AG20443 (cell line): Measurements from ENCODE around the gene TLE4.
"Not testable (repeated sequence)": the region's sequence is repeated elsewhere in the genome, so short reads cannot be mapped to it uniquely, and the experiment has no call there.

ENCODE experiments used
- DNase-seq: peaks from one replicate; pipeline ENCODE4 v3.0.0; 2012; ENCODE audit warnings: low spot score, mixed read lengths

TLE4 gene

DNA sequence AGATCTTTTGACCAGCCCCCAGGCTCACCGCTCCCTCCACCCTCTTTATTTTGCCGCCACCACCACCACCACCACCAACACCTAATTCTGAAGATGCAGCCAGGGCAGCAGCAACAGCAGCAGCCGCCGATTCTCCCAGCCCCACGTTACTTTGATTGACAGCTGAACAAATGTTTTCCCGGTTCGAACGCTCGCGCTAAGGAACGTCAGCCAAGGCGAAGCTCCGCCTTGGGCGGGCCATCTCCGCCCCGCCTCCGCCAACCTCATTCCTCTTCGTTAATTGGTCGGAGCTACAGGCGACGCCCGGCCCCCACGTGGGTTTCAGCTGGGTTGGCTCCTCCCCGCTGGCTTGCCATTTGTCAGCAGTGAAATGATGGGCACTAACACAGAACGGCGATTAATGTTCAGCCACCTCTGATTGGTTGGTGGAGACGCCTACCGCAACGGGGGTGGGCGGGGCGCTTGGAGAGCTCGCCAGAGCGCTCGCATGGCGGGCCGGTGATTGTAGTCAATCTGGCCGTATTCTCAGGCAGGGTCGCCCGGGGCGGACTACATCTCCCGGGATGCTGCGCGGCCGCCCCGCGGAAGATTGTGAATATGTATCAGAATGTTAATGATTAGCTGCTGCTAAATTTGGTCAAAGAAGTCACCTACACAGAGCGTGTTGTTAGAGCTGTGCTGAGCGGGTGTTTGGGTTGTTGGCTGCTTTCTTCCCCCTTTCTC is at the start of gene TLE4:
TLE4 (plus strand) TSS at position 657 of the 723 bp plus-strand sequence. CDS start 826 bp downstream, outside the sequence.
- peak; percentile 98 for DNase-seq

DNA sequence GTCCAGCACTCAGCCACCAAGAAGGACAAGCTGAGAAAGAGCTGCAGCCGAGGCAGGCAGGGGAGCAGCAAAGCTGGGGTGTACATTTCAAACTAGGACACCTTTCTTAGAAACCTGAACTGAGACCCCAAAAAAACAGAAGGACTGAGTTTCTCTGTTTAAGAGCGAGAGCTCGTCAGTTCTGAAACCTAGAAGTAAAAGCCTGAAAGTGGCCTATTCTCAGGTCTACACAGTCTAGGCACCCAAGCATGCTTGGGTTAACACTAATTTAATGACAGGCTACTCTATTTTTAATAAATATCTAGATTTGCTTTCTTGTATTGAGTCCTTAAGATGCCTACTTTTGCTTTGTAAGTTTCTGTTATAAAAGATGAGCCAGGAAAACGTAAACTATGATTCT is 49.0 kb upstream of the TLE4 start:
- no peak for DNase-seq

DNA sequence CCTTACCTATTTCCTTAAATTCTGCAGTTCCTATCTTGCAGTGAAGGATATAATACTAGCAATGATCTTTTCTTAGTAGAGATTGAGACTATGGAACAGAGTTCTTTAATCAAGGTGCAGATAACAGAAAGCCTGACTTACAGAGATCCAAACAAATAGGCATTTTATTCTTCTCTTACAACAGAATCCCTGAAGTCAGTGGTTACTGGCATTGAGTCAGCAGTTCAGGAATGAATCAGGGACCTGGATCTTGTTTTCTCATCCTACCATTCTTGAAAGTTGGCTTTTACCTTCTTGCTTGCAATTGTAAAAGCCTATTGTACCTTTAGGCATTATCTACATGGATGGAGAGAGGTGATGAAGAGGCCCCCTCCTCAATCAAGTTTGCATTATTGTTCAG is 47.5 kb upstream of the TLE4 start:
- peak; percentile 13 for DNase-seq

DNA sequence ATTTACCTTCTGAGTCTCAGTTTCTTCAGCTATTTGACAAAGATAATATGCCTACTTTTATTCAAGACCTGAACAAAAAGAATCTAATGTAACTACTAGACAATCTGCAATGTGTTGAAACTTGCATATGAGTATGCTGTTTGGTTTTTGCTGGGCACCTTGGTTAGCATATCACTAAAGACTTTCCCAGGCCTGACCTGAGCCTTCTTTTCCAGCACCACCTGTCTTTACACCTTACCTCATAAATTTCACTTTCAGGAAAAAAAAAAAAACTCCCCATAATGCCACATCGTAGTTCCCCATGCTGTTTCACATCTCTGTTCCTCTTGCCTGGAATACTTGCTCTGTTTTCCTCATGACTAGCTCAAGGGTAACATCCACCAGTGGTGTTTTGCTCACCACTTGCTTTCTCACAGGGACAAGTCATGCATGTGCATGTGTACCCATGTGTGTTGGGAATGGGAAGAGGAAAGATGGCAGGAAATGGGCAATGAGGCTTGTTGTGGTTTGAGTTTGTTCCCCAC is 45.6 kb upstream of the TLE4 start:
- no peak for DNase-seq

DNA sequence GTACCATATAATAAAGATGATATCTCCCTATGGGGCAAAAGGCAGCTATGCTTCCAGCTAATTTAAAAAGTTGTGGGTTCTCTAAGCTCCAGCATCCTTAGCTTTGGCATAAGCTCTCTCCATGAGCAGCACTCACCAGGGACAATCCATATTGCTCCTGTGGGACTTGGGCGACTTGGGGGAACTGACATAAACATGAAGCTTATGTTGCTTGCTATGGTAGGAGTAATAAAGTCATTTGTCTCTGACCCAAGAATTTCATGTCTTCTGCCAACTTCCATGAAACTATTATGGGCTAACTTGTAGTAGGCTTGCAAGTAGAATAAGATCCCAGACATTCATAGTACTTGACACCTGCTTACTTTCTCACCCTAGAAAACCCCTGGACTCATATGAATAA is 36.2 kb upstream of the TLE4 start:
- DNase-seq: no peak

DNA sequence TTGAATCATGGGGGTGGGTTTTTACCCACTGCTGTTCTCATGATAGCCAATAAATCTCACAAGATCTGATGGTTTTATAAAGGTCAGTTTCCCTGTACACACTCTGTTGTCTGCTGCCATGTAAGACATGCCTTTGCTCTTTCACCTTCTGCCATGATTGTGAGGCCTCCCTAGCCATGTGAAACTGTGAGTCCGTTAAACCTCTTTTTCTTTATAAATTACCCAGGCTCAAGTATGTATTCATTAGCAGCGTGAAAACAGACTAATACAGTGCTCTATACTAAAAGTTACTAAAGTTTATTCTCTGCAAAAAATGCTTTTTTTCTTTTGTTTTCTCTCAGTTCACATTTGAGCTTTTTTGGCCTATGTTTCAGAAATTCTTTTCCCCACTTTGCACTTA is 33.9 kb upstream of the TLE4 start:
- no peak for DNase-seq

DNA sequence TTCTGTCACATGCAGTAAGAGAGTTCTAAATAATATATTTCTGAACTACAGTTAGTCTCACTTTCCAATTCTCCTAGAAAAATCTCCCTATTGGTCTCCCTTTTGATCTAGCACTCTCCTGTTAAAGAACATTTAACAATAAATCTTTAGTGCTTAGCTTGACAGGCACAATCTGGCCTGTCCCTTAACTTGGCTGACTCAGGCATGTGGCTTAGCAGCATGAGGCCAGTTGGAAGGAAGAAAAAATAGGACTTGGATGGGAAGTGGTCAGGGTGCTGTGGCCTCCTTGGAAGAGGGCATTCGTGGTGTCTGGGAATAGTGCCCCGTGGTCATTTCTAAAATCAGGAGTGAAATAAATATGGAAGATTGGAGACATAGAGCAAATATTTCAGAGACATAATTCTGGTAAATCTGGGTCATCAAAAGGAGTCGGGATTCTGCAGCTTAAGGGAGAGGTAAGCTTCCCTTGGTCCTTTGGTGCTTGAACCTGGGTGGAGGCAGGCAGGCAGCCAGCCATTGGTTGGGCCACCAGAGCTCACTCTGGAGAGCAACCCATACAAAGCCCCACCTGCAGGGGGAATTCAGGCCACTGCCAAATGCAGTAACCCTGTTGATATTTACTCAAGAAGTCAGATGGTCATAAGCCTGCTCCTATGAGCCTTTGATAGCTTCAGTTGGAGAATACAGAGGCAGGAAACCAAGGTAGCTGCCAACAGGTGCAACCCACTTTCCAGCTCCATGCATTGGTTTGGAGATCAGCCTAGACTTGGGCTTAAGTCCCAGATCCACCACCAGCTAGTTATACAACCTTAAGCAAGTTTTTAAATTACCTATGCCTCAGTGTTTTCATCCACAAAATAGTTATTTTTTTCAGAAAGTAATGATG is 28.8 kb upstream of the TLE4 start:
- no peak for DNase-seq

DNA sequence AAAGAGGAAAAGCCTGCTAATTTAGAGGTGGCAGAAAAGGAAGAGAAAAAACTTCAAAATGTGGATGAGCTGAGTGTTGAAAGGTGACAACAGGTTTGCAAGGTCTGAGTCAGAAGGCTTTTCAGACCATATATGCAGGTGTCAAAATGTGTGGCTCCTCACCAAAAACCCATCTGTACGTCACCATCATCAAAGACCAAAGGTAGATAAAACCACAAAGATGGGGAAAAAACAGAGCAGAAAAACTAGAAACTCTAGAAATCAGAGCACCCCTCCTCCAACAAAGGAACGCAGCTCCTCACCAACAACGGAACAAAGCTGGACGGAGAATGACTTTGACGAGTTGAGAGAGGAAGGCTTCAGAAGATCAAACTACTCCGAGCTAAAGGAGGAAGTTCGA is 27.4 kb upstream of the TLE4 start:
- not testable (repeated sequence) for DNase-seq

DNA sequence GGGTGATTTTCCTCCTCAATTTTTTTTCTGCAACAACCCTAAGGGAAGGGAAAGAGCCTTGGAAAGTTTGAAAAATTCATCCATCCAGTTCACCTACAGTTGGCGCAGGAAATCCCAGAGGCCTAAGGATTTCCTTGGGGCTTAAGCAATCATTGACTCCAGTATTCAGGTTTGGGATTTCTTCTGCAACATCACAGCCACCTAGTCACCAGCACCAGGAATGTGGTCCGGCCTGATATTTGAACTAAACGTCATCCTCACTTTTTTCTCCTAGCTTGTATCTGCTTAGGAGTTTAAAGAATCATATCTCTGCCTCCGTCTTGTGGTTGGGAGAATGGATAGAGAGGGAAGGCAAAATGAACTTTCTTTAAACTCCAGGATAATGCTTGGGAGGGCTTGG is 20.2 kb upstream of the TLE4 start:
- no peak for DNase-seq

DNA sequence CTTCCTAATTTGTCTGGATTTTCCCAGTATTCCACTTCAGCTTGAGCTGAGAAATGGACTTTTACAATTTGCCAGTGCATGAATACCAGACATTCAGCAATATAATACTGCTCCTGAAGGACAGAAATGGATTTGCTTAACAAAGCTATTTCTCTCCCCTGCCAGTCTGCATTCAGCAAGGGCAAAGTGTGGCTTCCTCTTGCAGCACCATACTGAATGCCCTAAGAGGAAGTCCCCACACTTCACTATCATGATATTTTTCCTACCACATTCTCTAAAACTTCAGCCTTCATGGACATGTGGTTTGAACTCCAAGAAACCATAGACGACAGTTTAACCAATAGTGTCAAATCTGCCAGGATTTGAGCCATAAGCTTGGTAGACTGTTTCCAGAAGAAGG is 19.8 kb upstream of the TLE4 start:
- DNase-seq: no peak

DNA sequence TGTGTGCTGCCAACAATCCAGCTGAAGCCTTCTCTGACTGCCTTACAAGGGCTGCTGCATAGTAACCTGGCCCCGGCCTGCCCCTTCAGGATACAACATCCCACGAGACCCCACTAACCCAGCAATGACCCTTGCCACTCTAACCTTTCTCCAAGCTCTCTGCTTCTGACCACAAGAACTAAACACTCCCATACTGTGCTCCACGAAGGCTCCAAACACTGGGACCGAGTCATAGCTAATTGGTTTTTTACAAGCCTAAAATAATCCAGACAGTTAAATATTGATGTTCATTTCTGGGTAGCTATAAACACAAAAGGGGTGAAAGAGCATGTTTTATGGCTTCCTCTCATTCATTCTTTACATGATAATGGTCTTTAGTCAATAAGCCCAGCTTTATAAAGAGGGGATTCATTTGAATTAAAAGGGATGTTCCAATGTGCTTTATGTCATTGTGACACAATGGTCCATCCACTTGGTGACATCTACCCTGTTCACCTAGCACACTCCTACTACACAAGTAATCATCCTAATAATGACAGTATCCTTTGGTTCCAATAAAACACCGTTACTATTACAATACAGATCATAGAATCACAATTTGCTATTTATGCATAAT is 16.2 kb upstream of the TLE4 start:
- DNase-seq: no peak

DNA sequence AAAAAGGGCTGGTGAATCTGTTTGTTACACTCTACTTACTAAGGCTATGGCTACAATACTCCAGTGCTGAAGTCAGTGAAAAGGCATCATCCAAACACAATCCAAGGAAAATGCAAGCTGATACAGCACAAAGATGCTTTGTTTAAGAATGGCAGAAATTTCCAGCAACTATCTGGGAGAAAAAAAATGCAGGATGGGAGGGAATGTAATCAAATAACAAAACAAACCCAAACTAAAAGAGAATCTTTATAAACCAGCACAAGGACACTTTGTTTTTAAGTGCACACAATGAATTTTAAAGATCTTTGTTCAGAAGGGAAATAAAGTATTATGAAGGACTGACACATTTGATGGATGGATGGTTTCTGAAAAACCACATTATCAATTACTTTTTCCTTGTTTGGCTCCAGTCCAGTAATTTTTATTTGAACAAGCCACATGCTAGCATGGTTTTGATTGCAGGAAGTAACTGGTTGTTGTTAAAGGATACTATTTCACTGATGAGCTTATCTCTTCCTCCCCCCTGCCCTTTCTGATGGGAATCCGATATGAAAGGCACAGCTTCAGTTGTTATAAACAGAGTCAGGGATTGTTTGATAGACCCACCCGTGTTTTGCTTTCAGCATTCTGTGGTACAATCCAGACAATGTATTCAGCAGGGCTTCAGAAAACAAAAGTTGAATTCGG is 12.1 kb upstream of the TLE4 start:
- no peak for DNase-seq

DNA sequence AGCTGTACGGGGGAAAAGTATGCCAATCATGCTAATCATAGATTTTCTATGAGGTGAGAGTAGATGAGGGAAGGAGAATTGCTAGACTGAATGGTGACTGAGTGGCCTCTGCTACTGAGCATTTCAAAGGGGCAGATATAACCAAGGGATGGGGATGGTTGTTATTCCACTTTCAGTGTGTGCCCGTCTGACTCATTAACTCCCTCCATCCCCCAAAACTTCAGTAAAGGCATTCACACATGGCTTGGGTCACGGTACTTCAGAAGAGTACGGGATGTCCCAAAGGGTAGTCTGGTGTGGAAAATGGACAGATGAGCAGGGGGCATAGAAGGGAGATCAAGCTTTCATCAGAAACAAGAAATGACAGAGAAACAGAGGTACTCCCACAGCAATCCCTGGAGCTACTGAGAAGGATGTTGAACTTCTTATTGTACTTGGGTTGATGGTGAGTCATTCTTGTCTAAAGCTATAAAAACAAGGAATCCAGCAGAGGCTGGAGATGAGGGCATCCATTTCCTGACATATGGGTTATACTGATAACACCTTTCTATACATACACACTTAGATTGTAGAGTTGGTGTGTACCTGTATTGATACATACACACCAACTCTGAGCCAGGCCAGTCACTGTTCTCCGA is 8.9 kb upstream of the TLE4 start:
- no peak for DNase-seq

DNA sequence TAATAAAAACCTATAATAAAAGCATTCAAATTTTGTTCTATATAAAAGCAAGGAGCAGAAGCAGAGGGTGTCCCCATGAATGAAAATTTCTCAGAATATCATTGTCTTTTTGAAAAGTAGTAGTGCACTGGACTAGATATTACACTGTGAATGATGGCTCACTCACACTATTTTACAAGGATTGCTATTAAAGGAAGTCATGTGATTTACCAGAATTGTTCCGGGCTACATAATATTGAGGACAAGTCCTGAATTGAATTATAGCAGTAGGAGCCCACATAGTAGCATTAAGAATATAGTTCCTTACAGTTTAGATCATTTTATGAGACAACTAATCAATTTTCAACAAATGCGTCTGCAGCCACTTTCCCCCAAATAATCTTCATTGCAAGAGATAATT is 7.7 kb upstream of the TLE4 start:
- no peak for DNase-seq

DNA sequence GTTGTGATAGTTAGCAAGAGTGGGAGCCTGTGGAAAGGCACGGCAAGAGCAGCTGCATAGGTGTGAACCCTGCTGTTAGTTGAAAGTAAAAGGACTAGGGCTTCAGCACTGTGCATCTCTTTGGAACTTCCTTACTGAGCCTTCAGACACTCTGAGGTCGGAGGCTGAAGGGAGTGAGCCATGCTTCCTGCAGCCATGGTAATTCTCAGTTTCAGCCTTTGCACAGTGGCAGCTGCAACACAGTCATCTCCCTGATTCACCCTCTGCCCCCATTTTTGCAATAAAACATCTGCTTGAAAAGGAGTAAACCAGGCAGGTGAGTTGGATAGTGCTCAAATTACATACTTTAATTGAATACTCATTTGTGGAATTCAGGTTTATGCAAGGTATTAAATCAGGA is 6.5 kb upstream of the TLE4 start:
- DNase-seq: no peak

DNA sequence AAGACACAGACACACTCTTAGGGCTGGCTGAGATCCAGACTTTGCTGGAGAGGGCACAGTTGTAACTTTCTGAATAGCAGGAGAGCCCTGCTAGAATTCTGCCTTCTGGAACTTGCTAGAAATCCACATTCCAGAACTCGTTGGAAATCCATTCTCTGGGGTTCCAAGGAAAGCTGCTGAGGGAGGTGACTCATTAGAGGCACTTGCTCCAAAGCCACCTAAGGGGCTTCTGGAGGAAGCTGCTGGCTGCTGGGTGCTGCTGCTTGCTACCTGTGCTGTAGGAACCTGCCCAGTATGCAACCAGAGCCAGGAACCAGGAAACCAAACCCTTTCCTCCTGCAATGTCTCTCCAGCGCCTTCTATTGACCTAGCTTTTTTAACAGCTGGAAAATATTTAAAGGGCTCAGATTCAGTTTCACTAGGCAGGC is 4.1 kb upstream of the TLE4 start:
- no peak for DNase-seq

DNA sequence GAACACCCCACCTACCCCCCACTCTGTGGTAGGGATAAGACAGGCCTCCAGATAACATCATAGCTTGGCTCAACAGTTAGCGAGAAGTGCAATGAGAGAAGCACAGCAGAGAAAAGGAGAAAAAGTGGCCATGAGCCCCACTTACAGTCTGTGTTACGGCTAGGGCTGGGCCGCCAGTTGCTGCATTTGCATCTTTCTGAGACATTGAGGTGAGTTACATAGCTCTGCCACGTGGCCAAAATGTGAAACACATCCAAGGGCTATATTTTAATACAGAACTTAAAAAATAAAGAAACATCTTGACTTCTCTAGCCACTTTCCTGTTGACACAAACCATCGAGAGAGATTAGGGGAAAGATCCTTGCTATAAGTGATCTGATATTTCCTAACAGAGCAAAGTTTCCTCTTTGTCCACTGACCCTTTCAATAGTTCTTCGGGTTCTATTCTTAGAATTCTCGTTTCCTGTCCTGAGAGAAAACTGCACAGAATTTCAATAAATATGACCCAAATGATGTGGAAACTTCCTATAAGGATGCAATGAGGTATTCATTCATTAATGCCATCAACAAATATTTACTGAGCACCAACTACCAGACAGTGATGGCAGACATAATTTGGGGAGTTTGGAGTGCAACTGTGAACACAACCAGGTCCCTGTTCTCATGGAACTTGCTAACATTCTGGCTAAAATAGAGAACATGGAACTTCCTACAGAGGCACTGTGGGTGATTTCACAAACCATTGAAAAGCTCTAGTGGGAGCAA is 3.2 kb upstream of the TLE4 start:
- no peak for DNase-seq

DNA sequence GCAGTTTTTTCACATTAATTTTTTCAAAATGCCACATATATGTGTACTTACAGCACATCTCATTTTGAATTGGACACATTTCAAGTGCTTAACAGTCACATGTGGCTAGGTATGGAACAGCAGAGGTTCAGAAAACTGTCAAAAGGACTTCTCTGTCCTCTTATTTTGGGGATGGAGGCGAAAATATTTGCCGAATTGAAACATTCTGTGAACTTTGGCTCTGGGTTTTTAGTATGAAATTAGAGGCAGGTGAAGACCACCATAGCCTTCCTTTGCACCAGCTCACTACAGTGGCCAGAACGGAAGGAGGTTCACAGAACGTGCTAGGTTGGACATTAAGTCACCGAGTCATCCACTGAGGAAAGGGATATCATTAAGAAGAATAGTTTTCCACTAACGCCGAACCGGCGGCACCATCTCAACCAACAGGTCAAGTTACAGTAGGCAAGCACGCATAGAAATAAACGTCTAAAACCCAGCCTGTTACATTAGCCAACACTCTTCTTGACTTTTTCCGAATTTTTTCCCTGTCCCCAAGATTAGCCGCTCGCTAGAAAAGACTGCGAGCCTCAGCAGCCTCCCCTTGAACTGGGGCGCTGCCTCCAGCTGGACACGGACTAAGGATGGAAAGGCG is 1.8 kb upstream of the TLE4 start:
- no peak for DNase-seq

DNA sequence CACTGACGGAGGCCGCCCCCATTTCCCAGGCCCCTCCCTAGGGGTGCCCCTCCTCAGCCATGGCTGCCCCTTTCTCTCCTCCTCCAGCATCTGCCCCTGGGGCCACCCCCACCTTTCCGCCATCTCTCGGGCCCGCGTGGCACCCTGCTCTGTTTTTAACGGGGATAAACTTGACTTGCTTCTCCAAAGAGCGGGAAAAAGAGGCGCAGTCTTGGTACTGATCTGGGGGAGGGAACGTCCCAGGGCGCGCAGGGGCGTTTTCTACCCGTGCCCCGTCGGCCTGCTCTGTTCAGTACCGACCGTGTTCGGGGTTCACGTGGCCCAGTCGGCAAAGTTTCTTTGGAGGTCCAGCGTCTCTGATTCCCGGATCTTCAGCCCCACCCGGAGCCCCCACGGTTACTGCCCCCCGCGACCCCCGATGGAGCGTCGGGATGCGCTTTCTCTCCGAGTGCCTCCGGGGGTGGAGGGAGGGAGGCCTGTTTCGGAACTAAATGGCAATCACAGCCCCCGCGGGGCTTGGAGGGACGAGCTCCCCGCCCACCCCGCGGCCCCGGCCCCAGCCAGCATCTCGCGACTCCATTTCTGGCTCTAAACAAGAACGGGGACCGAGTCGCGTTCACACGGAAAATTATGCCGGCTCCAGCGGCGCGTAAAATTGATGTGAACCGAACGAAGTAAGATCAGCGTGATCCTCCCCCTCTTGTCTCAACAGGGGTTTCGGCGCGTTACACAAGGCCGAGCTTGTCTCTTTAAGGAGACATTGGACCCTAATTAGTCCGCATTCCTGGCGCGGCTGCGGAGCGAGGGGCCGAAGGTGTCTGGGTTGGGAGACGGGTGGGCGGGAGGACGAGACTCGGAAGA is 1.1 kb upstream of the TLE4 start:
- DNase-seq: peak; percentile 60
